Endothelial cell of umbilical vein (primary cell): Measurements from ENCODE around the gene BLOC1S2. TPM values are rescaled to one million over a fixed set of nuclear protein-coding genes. Genes with fewer than 3 reads are reported as not detected.

Experiments used
- BruUV-seq: library from RNA; stranded (reverse); fragments of 400-500 nt; replicated peaks from 2 replicates; lab custom pipeline; 2021; lab: Mats Ljungman, UMichigan
- CTCF ChIA-PET: fragments of 300-600, 350-600 bp; sonication (Branson Sonifier 250); formaldehyde crosslinking; loops from one replicate; lab custom pipeline; 2021; ENCODE audit warnings: antibody characterized with exemption, inconsistent platforms; lab: Charles Lee
- POLR2A ChIA-PET: fragments of 300-600, 350-600 bp; sonication (Branson Sonifier 250); formaldehyde crosslinking; loops from one replicate; lab custom pipeline; 2021; ENCODE audit warnings: antibody characterized with exemption, inconsistent platforms; lab: Charles Lee
- DNase-seq: peaks from one replicate; pipeline ENCODE4 v3.0.0-alpha.2; 2011; ENCODE audit warnings: low read depth, low spot score
- FAIRE-seq: peaks from 2 replicates; lab custom pipeline; 2011; peaks lifted over from hg19 to GRCh38; lab: Jason Lieb, UNC
- H2AFZ ChIP-seq: 2 replicates; pipeline ENCODE4 v1.6.0; 2012; ENCODE audit warnings: low read depth, low read length, control low read depth, inconsistent platforms
- H3K27ac ChIP-seq: 2 replicates; pipeline ENCODE4 v1.5.1; 2011; ENCODE audit warnings: low read depth, mild to moderate bottlenecking, control low read depth, low read length, moderate library complexity; ENCODE audit not compliant: insufficient read depth
- H3K27me3 ChIP-seq, 2 experiments: 2 replicates each; pipeline versions ENCODE4 v1.6.0 to v1.6.1; 2011; ENCODE audit warnings: low read length in 2 of 2, mixed read lengths in 1 of 2; ENCODE audit not compliant: control insufficient read depth in 2 of 2, insufficient read depth in 2 of 2
- H3K36me3 ChIP-seq, 2 experiments: 2 replicates in 1 of 2; 3 replicates in 1 of 2; pipeline ENCODE4 v1.5.1; 2011; ENCODE audit warnings: low read length in 2 of 2, mild to moderate bottlenecking in 1 of 2, moderate library complexity in 1 of 2; ENCODE audit not compliant: control insufficient read depth in 2 of 2, insufficient read depth in 2 of 2; ENCODE audit errors: extremely low read depth in 1 of 2
- H3K4me1 ChIP-seq: 3 replicates; pipeline ENCODE4 v1.5.1; 2011; ENCODE audit warnings: mild to moderate bottlenecking, low read length; ENCODE audit not compliant: control insufficient read depth, insufficient read depth; ENCODE audit errors: extremely low read depth
- H3K4me2 ChIP-seq: 2 replicates; pipeline ENCODE4 v1.6.1; 2011; ENCODE audit warnings: low read length, control low read depth, mixed read lengths; ENCODE audit not compliant: insufficient read depth
- H3K4me3 ChIP-seq, 3 experiments: fragments of 200-600 bp in 1 of 3; sonication (generic), shearing (Covaris generic) in 1 of 3; replicated peaks in 1 of 3; 2 replicates each; pipeline ENCODE4 v1.5.1; 2011 to 2016; ENCODE audit warnings: control low read depth in 3 of 3, low read length in 3 of 3, mild to moderate bottlenecking in 2 of 3, inconsistent platforms in 1 of 3, low read depth in 1 of 3, moderate library complexity in 1 of 3; ENCODE audit not compliant: insufficient read depth in 1 of 3
- H3K79me2 ChIP-seq: 2 replicates; pipeline ENCODE4 v1.6.0; 2012; ENCODE audit warnings: low read length, inconsistent platforms; ENCODE audit not compliant: control insufficient read depth, insufficient read depth
- H3K9ac ChIP-seq: replicated peaks from 2 replicates; pipeline ENCODE3; 2011; ENCODE audit warnings: low read length, control low read depth; ENCODE audit not compliant: insufficient read depth; ENCODE audit errors: extremely low read depth
- H3K9me1 ChIP-seq: replicated peaks from 3 replicates; pipeline ENCODE4 v1.6.0; 2011; ENCODE audit warnings: mild to moderate bottlenecking, low read length; ENCODE audit not compliant: control insufficient read depth, insufficient read depth; ENCODE audit errors: extremely low read depth
- H3K9me3 ChIP-seq: replicated peaks from 2 replicates; pipeline ENCODE4 v1.5.1; 2012; ENCODE audit warnings: low read length, inconsistent platforms; ENCODE audit not compliant: control insufficient read depth, insufficient read depth
- H4K20me1 ChIP-seq: replicated peaks from 2 replicates; pipeline ENCODE3; 2011; ENCODE audit warnings: mild to moderate bottlenecking, low read length; ENCODE audit not compliant: control insufficient read depth, insufficient read depth; ENCODE audit errors: extremely low read depth
- EZH2 ChIP-seq: IDR thresholded peaks from 2 replicates; pipeline ENCODE4 v1.6.1; 2012; ENCODE audit warnings: borderline replicate concordance, low read depth, mild to moderate bottlenecking, moderate library complexity, low read length, inconsistent platforms; ENCODE audit not compliant: severe bottlenecking
- FOS ChIP-seq: IDR thresholded peaks from 2 replicates; pipeline ENCODE4 v1.6.1; 2011; ENCODE audit warnings: mild to moderate bottlenecking, low read length, moderate library complexity, borderline replicate concordance; ENCODE audit not compliant: insufficient read depth
- GATA2 ChIP-seq: IDR thresholded peaks from 2 replicates; pipeline ENCODE4 v1.7.0; 2011; ENCODE audit warnings: low read depth, mild to moderate bottlenecking, moderate library complexity, mixed read lengths, low read length; ENCODE audit not compliant: insufficient read length, insufficient read depth
- JUN ChIP-seq: IDR thresholded peaks from 2 replicates; pipeline ENCODE4 v1.6.1; 2011; ENCODE audit warnings: borderline replicate concordance, low read depth; ENCODE audit not compliant: insufficient read length, insufficient read depth
- MYC ChIP-seq: IDR thresholded peaks from one replicate; pipeline ENCODE4 v1.6.1; 2011; ENCODE audit warnings: mild to moderate bottlenecking, low read depth, low read length
- POLR2A ChIP-seq: IDR thresholded peaks from 2 replicates; pipeline ENCODE4 v1.6.1; 2012; ENCODE audit warnings: low read depth, mild to moderate bottlenecking, control low read depth, low read length
- POLR2AphosphoS5 ChIP-seq: IDR thresholded peaks from 2 replicates; pipeline ENCODE4 v1.6.1; 2012; ENCODE audit warnings: low read depth, mild to moderate bottlenecking, control low read depth, low read length, moderate library complexity; ENCODE audit not compliant: insufficient read depth
- dilution Hi-C: fragments of 300-500 bp; cut with MboI; formaldehyde crosslinking; loops from one replicate; pipeline ENCODE4 v1.15.0; 2019; ENCODE audit warnings: low sequenced_read_pairs; ENCODE audit not compliant: extremely low pct_ligation_motif_present
- intact Hi-C: fragments of 100-400 bp; cut with micrococcal nuclease; formaldehyde crosslinking; loops from one replicate; pipeline ENCODE4 v1.10.0; 2022
- polyA plus RNA-seq, 4 experiments: library from polyadenylated mRNA; depleted of rRNA in 3 of 4; stranded (reverse) in 3 of 4; unstranded in 1 of 4; fragments of >200 nt; gene quantifications; 2 replicates each; pipeline versions ENCODE4 v1.2.1 to v1.2.3, GENCODE V29; 2011 to 2012; ENCODE audit warnings: missing spikeins in 1 of 4
- total RNA-seq: library from RNA; stranded (reverse); gene quantifications from 2 replicates; pipeline ENCODE4 v1.2.3, GENCODE V29; 2021
- TF ChIP-seq, protein P1 (sequence below), 2 donors: IDR thresholded peaks; 1 replicate in 1 of 2; 2 replicates in 1 of 2; pipeline ENCODE4 v1.5.1; 2011; ENCODE audit warnings: low read length in 2 of 2, mild to moderate bottlenecking in 2 of 2, moderate library complexity in 2 of 2, control low read depth in 1 of 2, inconsistent platforms in 1 of 2, low read depth in 1 of 2; ENCODE audit not compliant: insufficient read depth in 1 of 2; ENCODE audit errors: extremely low read depth in 1 of 2
- TF ChIP-seq, protein P2 (sequence below): IDR thresholded peaks from 2 replicates; pipeline ENCODE4 v1.6.1; 2011; ENCODE audit not compliant: insufficient read depth, insufficient read length

Gene BLOC1S2
- total and polyA plus RNA-seq, 2 donors (not counting 3 experiments of a cell fraction or from before 2014, with no cell fraction given), result 18.7 to 45.9 TPM

DNA sequence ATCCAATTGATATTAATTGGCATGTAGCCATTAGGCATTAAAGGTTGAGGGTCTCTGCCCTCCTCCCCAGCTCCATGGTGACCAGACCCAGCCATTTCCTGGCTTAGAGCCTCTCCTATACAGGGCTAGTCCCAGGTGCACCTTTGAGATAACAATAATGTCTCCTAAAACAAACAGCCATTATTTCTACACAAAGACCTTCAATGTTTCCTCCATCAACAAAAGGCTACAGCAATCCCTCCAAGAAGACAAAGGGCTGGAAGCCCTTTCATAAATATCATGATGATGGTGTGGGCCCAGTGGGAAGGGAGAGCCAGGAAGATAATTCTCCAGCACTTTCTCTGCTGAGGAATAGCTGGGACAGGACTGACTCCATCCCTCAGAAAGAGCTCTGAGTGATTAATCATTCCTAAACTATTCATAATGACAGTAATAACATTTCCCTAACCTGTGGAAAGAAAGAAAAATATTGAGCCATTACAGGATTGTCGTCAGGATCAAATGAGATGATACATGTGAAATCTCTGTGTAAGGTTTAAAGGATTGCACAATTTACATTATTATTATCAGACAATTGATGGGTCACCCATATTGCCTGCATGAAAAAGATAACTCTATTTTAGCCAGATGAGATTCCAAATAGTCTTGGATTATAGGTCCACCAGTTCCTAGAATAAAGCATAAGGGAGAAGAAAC is 33.4 kb upstream of the BLOC1S2 start:
- intact Hi-C loops, result no loop called here
- FAIRE-seq, result no peak
- Histone ChIP-seq H2AFZ (no peak overlapping the region), H3K4me1 (no peaks in the 10 kb centered on the region), H3K79me2 (no peaks in the 10 kb centered on the region), H3K4me3 (no peak overlapping the region), H3K9me3 (no peaks in the 10 kb centered on the region), H3K9me1 (no peaks in the 10 kb centered on the region), H3K4me2 (no peak overlapping the region), H3K27me3 (peaks cover 10 to 12% of the 10 kb centered on the region in 2 experiments), H3K27ac (no peak overlapping the region), H4K20me1 (no peaks in the 10 kb centered on the region), H3K36me3 (no peaks in the 10 kb centered on the region), H3K9ac (no peak overlapping the region)
- BruUV-seq, result no TSS peak
- dilution Hi-C loops, result no loop called here
- CTCF ChIA-PET, result interaction anchor here (1.4 kb wide), 1 partner anchor 199 kb away, joined by 4 read pairs; no protein-coding TSS in a partner anchor
- TF ChIP-seq MYC (no peak), POLR2A (no peak), FOS (no peak), EZH2 (no peak), JUN (no peak), POLR2AphosphoS5 (no peak), GATA2 (no peak)
- TF ChIP-seq, protein P1, sequence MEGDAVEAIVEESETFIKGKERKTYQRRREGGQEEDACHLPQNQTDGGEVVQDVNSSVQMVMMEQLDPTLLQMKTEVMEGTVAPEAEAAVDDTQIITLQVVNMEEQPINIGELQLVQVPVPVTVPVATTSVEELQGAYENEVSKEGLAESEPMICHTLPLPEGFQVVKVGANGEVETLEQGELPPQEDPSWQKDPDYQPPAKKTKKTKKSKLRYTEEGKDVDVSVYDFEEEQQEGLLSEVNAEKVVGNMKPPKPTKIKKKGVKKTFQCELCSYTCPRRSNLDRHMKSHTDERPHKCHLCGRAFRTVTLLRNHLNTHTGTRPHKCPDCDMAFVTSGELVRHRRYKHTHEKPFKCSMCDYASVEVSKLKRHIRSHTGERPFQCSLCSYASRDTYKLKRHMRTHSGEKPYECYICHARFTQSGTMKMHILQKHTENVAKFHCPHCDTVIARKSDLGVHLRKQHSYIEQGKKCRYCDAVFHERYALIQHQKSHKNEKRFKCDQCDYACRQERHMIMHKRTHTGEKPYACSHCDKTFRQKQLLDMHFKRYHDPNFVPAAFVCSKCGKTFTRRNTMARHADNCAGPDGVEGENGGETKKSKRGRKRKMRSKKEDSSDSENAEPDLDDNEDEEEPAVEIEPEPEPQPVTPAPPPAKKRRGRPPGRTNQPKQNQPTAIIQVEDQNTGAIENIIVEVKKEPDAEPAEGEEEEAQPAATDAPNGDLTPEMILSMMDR (IDR thresholded peaks at IDR 0.05; ENCODE audit: extremely low read depth in 1 of 2, insufficient read depth in 1 of 2, low read depth in 1 of 2, low read length in 2 of 2), result no peak
- TF ChIP-seq, protein P2, sequence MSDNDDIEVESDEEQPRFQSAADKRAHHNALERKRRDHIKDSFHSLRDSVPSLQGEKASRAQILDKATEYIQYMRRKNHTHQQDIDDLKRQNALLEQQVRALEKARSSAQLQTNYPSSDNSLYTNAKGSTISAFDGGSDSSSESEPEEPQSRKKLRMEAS, result no peak
- POLR2A ChIA-PET, result no interaction called here
- DNase-seq, result no peak
